OCI-LY3 (cell line): Measurements from ENCODE around the gene EDAR.

Experiments
- H2AFZ ChIP-seq: fragments of 200-600, 300-600 bp; shearing (Covaris generic); 2 replicates; pipeline ENCODE4 v1.6.0; 2014; ENCODE audit warnings: antibody characterized with exemption, low read depth, low read length
- H3K27ac ChIP-seq: fragments of 200-600, 300-600 bp; sonication (generic); 2 replicates; pipeline ENCODE4 v1.5.1; 2014; ENCODE audit warnings: mild to moderate bottlenecking, low read length, moderate library complexity, mixed read lengths
- H3K27me3 ChIP-seq: fragments of 200-600, 300-600 bp; sonication (generic); 2 replicates; pipeline ENCODE4 v1.6.1; 2014; ENCODE audit warnings: low read depth, low read length, mixed read lengths
- H3K36me3 ChIP-seq: fragments of 200-600, 300-600 bp; sonication (generic); replicated peaks from 2 replicates; pipeline ENCODE3; 2014; ENCODE audit warnings: low read depth, low read length, mixed read lengths
- H3K4me1 ChIP-seq: fragments of 300-600, 200-600 bp; sonication (generic); 2 replicates; pipeline ENCODE4 v1.6.1; 2014; ENCODE audit warnings: low read length, mixed read lengths
- H3K4me2 ChIP-seq: fragments of 200-600, 300-600 bp; sonication (generic); 2 replicates; pipeline ENCODE4 v1.6.1; 2014; ENCODE audit warnings: low read length, mixed read lengths
- H3K4me3 ChIP-seq: fragments of 300-600, 200-600 bp; sonication (generic); 2 replicates; pipeline ENCODE4 v1.5.1; 2014; ENCODE audit warnings: antibody characterized with exemption, mild to moderate bottlenecking, low read length, moderate library complexity
- H3K79me2 ChIP-seq: fragments of 300-600, 200-600 bp; shearing (Covaris generic); 2 replicates; pipeline ENCODE4 v1.6.1; 2014; ENCODE audit warnings: mild to moderate bottlenecking, low read length, mixed read lengths
- H3K9ac ChIP-seq: fragments of 300-600, 200-600 bp; shearing (Covaris generic); 2 replicates; pipeline ENCODE4 v1.6.0; 2014; ENCODE audit warnings: mild to moderate bottlenecking, low read length, moderate library complexity
- H3K9me3 ChIP-seq: fragments of 200-600, 300-600 bp; shearing (Covaris generic); 2 replicates; pipeline ENCODE4 v1.6.1; 2014; ENCODE audit warnings: low read length, mixed read lengths; ENCODE audit not compliant: insufficient read depth
- H4K20me1 ChIP-seq: fragments of 200-600, 300-600 bp; sonication (generic); 2 replicates; pipeline ENCODE4 v1.6.1; 2016; ENCODE audit warnings: low read length, mixed read lengths; ENCODE audit not compliant: insufficient read depth
- EZH2phosphoT487 ChIP-seq: fragments of 200-600 bp; shearing (Covaris generic); IDR thresholded peaks from 2 replicates; pipeline ENCODE4 v1.6.1; 2018; ENCODE audit warnings: antibody characterized with exemption, mixed run types, low read depth
- TF ChIP-seq, protein P1 (sequence below): fragments of 200-600, 300-600 bp; sonication (generic); IDR thresholded peaks from 2 replicates; pipeline ENCODE4 v1.5.1; 2014; ENCODE audit warnings: antibody characterized with exemption, low read length, low read depth

EDAR gene

DNA sequence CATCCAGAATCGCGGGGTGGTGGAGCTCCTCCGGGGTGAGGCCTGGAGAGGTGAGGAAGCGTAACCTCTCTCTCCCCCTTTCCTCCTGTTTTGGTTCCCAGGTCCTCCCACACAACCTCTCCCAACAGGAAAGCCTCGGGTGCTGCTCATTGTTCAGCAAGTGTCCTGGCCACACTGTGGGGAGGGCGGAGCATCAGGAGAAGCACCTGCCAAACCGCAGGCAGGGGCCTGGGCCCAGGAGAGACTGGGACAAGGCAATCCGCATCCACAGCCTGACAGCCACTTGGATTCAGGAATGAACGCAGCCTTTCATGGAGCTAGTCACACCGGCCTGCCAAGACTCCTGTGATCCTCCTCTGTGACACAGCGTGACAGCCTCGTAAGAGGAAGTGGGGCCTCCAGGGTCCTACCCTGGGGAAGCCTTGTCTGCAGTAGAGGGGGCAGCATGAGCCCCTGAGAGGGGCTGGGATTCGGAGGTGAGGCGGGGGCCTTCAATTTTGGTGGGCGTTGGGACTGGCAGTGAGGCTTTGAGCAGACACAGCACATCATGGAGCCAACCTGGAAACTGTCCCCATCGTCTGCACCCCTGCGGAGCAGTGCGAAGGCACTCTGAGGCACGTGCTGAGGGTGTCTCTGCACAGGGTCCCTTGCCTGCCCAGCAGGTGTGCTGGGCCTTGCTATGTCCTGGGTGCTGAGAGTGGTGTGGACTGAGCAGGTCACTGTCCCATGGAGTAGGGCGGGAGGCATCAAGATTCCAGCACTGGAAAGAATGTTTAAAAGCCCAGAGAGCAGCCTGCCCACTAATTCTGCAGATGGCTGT lies 62.2 kb downstream of the EDAR start:
- H3K9me3 ChIP-seq = no peaks in the 10 kb centered on the region
- H3K79me2 ChIP-seq = no peaks in the 10 kb centered on the region
- H3K4me3 ChIP-seq = no peak overlapping the region
- H4K20me1 ChIP-seq = no peaks in the 10 kb centered on the region
- H2AFZ ChIP-seq = no peak overlapping the region
- H3K4me1 ChIP-seq = no peaks in the 10 kb centered on the region
- TF ChIP-seq, protein P1, sequence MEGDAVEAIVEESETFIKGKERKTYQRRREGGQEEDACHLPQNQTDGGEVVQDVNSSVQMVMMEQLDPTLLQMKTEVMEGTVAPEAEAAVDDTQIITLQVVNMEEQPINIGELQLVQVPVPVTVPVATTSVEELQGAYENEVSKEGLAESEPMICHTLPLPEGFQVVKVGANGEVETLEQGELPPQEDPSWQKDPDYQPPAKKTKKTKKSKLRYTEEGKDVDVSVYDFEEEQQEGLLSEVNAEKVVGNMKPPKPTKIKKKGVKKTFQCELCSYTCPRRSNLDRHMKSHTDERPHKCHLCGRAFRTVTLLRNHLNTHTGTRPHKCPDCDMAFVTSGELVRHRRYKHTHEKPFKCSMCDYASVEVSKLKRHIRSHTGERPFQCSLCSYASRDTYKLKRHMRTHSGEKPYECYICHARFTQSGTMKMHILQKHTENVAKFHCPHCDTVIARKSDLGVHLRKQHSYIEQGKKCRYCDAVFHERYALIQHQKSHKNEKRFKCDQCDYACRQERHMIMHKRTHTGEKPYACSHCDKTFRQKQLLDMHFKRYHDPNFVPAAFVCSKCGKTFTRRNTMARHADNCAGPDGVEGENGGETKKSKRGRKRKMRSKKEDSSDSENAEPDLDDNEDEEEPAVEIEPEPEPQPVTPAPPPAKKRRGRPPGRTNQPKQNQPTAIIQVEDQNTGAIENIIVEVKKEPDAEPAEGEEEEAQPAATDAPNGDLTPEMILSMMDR = no peak
- no peak for TF ChIP-seq EZH2phosphoT487
- no peaks in the 10 kb centered on the region for H3K27me3 ChIP-seq
- H3K36me3 ChIP-seq = no peaks in the 10 kb centered on the region
- H3K9ac ChIP-seq = no peak overlapping the region
- no peak overlapping the region for H3K27ac ChIP-seq
- H3K4me2 ChIP-seq = no peak overlapping the region

DNA sequence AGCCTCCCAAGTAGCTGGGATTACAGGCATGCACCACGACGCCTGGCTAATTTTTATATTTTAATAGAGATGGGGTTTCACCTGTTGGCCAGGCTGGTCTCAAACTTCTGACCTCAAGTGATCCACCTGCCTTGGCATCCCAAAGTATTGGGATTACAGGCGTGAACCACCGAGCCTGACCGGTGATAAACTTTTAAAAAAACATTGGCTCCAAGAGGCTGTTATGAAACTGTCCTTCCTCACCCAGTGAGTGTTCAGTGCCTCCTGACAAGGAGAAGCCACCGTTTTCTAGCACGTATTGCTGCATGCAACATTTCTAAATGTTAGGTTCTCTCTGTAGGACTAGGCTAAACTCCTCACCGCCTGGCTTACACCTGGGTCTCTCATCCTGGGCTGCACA lies 63.3 kb downstream of the EDAR start:
- no peaks in the 10 kb centered on the region for H4K20me1 ChIP-seq

DNA sequence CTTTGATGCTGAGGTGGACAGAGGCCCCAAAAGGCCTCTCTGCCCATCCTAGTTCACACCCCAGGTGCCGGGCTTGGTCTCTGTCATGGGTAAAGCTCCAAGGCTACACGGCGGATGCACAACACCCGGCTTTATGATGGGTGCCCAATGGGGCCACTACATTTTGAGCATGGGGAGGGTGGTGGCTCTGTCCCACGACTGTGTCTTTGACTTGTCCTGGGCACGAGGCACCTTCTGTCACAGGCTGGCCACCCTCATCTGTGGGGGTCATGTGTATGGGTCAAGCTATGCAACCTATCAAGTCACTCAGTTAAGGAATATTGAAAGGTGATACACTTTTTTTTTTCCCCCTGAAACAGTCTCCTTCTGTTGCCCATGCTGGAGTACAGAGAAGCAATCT lies 63.7 kb downstream of the EDAR start:
- Histone ChIP-seq H3K9me3 (no peaks in the 10 kb centered on the region), H2AFZ (no peak overlapping the region), H3K4me1 (no peaks in the 10 kb centered on the region), H3K4me2 (no peak overlapping the region), H4K20me1 (no peaks in the 10 kb centered on the region), H3K9ac (no peak overlapping the region), H3K27me3 (no peaks in the 10 kb centered on the region), H3K27ac (no peak overlapping the region), H3K36me3 (no peaks in the 10 kb centered on the region), H3K4me3 (no peak overlapping the region), H3K79me2 (no peaks in the 10 kb centered on the region)
- no peak for TF ChIP-seq EZH2phosphoT487
- TF ChIP-seq, protein P1 = no peak

More for the DNA sequence above, 63.3 kb downstream of the EDAR start:
- H3K9ac ChIP-seq = no peak overlapping the region
- no peak overlapping the region for H3K4me3 ChIP-seq
- H3K79me2 ChIP-seq = no peaks in the 10 kb centered on the region
- H2AFZ ChIP-seq = no peak overlapping the region
- no peaks in the 10 kb centered on the region for H3K9me3 ChIP-seq
- no peaks in the 10 kb centered on the region for H3K27me3 ChIP-seq
- no peaks in the 10 kb centered on the region for H3K36me3 ChIP-seq
- H3K27ac ChIP-seq = no peak overlapping the region
- no peak overlapping the region for H3K4me2 ChIP-seq
- H3K4me1 ChIP-seq = no peaks in the 10 kb centered on the region
- TF ChIP-seq, protein P1 = no peak
- TF ChIP-seq EZH2phosphoT487 = no peak

DNA sequence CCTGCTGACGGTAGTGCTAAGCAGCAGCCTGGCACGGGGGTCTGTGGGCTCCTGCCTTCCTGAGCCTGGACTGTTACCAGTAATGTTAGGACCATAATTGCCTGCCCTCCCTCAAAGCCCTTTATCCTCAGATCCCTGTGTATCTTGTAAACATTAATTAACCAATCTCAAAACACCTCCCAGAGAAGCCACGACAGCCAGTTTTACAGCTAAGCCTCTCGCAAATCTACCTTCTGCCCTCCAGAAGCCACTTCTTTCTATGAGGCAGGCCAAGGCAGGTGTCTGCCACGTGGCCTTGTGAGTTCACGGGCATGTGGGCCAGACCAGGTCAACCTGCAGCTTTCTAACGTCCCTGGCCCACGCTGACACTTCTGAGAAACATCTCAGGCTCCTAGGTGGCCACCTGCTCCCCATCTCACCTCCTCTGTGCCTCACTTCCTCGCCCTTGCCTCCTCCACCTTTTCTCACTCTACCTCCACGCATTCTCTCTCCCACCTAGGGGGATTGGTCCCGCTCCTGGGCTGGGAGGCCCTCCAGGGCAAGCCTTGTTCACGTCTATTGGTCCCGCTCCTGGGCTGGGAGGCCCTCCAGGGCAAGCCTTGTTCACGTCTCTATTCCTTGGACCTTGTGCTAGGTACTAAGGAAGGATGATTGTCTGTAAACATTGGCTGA lies 64.3 kb downstream of the EDAR start:
- Histone ChIP-seq H2AFZ (no peak overlapping the region), H3K4me1 (no peaks in the 10 kb centered on the region), H3K27me3 (no peaks in the 10 kb centered on the region), H3K9ac (no peak overlapping the region), H3K36me3 (no peaks in the 10 kb centered on the region), H3K4me2 (no peak overlapping the region), H3K27ac (no peak overlapping the region), H3K9me3 (no peaks in the 10 kb centered on the region), H3K4me3 (no peak overlapping the region), H3K79me2 (no peaks in the 10 kb centered on the region), H4K20me1 (no peaks in the 10 kb centered on the region)
- TF ChIP-seq EZH2phosphoT487 = no peak
- TF ChIP-seq, protein P1 = no peak
